ENCODE measurements around the gene SPINK4. TPM values are rescaled to one million over a fixed set of nuclear protein-coding genes. Genes with fewer than 3 reads are reported as not detected.

SPINK4 gene, protein sequence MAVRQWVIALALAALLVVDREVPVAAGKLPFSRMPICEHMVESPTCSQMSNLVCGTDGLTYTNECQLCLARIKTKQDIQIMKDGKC
- not detected for total RNA-seq

DNA sequence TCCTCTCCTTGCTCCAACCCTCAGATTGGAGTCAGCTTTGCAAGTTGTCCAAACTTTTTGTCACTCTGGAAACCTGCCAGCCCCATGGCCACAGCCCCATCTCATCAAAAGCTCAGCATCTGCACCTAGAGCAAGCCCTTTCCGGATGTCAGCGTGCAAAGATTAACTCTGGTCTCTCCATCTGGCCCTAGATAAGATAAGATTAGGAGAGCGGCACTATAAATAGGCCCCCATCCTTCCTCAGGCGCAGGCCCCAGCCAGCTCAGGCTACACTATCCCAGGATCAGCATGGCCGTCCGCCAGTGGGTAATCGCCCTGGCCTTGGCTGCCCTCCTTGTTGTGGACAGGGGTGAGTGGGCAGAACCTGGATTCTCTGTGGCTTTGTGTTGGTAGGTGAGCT lies at the start of gene SPINK4:
Gene SPINK4 (plus strand): TSS at position 247 of the 400 bp plus-strand sequence. CDS start 42 bp downstream, at position 289.

DNA sequence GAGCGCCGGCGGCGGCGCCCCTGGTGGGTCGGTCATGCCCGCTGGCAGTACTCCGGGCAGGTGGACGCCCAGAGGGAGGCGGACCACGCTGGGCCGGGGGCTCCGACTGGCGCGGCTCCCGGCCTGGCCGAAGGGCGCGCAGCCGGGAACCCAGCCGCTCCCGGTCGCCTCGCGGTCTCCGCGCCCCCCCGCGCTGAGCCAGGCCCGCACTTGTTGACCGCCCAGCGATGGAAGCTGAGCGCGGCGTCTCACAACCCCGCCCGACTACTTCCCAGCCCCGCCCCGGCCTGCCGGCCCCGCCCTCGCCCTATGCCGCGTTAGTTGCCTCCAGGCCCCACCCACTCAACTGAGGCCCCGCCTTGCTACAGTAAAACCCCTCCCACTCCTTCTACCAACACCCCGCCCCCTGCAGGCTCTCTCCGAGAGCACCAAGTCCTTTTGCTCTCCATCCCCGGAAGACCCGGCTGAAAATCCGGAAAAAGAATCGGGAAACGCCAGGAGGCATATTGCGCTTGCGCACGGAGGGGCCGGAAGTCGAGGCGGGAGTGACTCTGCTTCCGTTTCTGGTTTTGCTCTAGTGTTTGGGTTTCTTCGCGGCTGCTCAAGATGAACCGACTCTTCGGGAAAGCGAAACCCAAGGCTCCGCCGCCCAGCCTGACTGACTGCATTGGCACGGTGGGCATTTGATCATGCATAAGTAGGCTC lies 24.7 kb downstream of the SPINK4 start, which contains the start of the genes BAG1 and CHMP5:
Gene BAG1 (minus strand): TSS at position 236 of the 705 bp plus-strand sequence.
Gene CHMP5 (plus strand): TSS at position 577 of the 705 bp plus-strand sequence. CDS start 30 bp downstream, at position 607.

DNA sequence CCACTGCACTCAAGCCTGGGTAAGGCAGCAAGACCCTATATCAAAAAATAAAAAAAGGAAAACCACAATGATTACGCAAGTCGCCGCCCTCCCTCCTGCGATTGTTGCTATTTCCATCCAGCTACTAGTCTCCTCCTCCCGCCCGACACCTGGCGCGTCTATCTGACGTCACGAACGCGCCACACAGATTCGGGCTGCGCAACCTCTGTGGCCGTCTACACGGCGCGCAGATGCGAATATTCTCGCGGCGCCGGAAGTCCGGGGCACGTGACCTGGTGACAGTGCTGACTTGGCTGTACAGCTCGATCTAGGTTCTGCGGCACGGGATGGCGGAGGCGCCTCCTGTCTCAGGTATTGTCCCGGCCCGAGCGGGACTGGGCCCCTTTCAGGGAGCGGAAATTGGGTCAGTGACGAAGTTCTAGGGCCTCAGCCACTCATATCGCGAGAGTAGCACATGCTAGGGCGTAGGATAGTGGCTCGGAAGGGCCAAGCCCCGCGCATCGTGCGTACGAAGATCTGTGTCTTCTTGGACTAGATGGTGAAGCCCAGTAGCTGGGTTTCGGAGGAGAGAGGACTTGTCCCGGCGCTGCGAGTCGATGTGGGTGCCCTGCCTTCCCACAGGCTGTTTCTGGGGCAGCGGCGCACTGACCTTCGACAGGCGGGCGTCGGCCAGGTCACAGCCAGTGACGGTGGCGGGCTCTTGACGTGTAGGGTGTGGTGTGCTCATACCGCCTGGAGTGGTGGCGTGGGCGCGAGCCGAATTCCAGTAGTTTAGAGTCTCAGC lies 50.5 kb downstream of the SPINK4 start, which contains the start of gene NFX1:
Gene NFX1 (plus strand): TSS at position 270 of the 784 bp plus-strand sequence. CDS start 57 bp downstream, at position 327.

Other genes starting within 250 kb of the SPINK4 start
- gene APTX, start 238.5 kb upstream of the SPINK4 start, total RNA-seq = 10 to 100 TPM; 25.5 to 28.7 TPM
- 100 to 1,000 TPM; 113 to 117 TPM for gene DNAJA1, start 214.9 kb upstream of the SPINK4 start, total RNA-seq
- gene SMU1, start 163.5 kb upstream of the SPINK4 start, total RNA-seq = 10 to 100 TPM; 22.9 to 24.4 TPM
- gene B4GALT1, start 72.8 kb upstream of the SPINK4 start, total RNA-seq = 10 to 100 TPM; 44.2 to 44.5 TPM
- 10 to 100 TPM; 70.2 to 73.5 TPM for gene BAG1, start 24.5 kb downstream of the SPINK4 start, total RNA-seq
- 10 to 100 TPM; 47.8 to 48.4 TPM for gene CHMP5, start 24.9 kb downstream of the SPINK4 start, total RNA-seq
- gene NFX1, start 50.3 kb downstream of the SPINK4 start, total RNA-seq = 10 to 100 TPM; 38.9 to 39.8 TPM
- gene AQP7, start 162.4 kb downstream of the SPINK4 start, total RNA-seq = under 1 TPM in 1 of 2 experiments, not detected in 1; 0.55 TPM
- gene AQP3, start 207.4 kb downstream of the SPINK4 start, total RNA-seq = 100 to 1,000 TPM; 262 to 265 TPM
- 10 to 100 TPM; 32.2 to 34.1 TPM for gene NOL6, start 233.8 kb downstream of the SPINK4 start, total RNA-seq

All from activated naive CD4-positive, alpha-beta T cell treated with anti-CD3 and anti-CD28 coated beads, Interleukin-2, amount 10 ng/mL, durations not matched to agents 5 hours and 36 hours (primary cell).